ENCODE measurements around the gene PBX3.

PBX3 gene

GRCh38 chr9:125831616-125832015 is 84.4 kb downstream of the PBX3 start:
- TF ChIP-seq TAF1 (IDR thresholded peaks at IDR 0.05; ENCODE audit: borderline replicate concordance, low read depth, low read length): no peak
- TF ChIP-seq POLR2A (IDR thresholded peaks at IDR 0.05; ENCODE audit: low read depth, low read length): no peak
- TF ChIP-seq POLR2AphosphoS5 (IDR thresholded peaks at IDR 0.05; ENCODE audit: low read depth, low read length): no peak
- no peak for DNase-seq (ENCODE audit: insufficient read length)
- FAIRE-seq: no peak

GRCh38 chr9:125835655-125836054 is 88.5 kb downstream of the PBX3 start:
- no peak for FAIRE-seq
- DNase-seq (ENCODE audit: insufficient read length): no peak
- TF ChIP-seq POLR2A (IDR thresholded peaks at IDR 0.05; ENCODE audit: low read depth, low read length): no peak
- no peak for TF ChIP-seq TAF1 (IDR thresholded peaks at IDR 0.05; ENCODE audit: borderline replicate concordance, low read depth, low read length)
- TF ChIP-seq POLR2AphosphoS5 (IDR thresholded peaks at IDR 0.05; ENCODE audit: low read depth, low read length): no peak

GRCh38 chr9:125839317-125839716 is 92.1 kb downstream of the PBX3 start:
- FAIRE-seq (no peak), DNase-seq (ENCODE audit: insufficient read length) (no peak)
- no peak for TF ChIP-seq POLR2AphosphoS5 (IDR thresholded peaks at IDR 0.05; ENCODE audit: low read depth, low read length)
- TF ChIP-seq TAF1 (IDR thresholded peaks at IDR 0.05; ENCODE audit: borderline replicate concordance, low read depth, low read length): no peak
- no peak for TF ChIP-seq POLR2A (IDR thresholded peaks at IDR 0.05; ENCODE audit: low read depth, low read length)

- DNase-seq (ENCODE audit: insufficient read length): no peak
- TF ChIP-seq TAF1 (IDR thresholded peaks at IDR 0.05; ENCODE audit: borderline replicate concordance, low read depth, low read length): no peak
- TF ChIP-seq POLR2AphosphoS5 (IDR thresholded peaks at IDR 0.05; ENCODE audit: low read depth, low read length): no peak
- TF ChIP-seq POLR2A (IDR thresholded peaks at IDR 0.05; ENCODE audit: low read depth, low read length): no peak
- peak; percentile 44 for FAIRE-seq
Observed at GRCh38 chr9:125841444-125841843, 94.3 kb downstream of the PBX3 start.

GRCh38 chr9:125842242-125842641 is 95.1 kb downstream of the PBX3 start:
- TF ChIP-seq POLR2A (IDR thresholded peaks at IDR 0.05; ENCODE audit: low read depth, low read length): no peak
- no peak for TF ChIP-seq TAF1 (IDR thresholded peaks at IDR 0.05; ENCODE audit: borderline replicate concordance, low read depth, low read length)
- no peak for TF ChIP-seq POLR2AphosphoS5 (IDR thresholded peaks at IDR 0.05; ENCODE audit: low read depth, low read length)
- FAIRE-seq (no peak), DNase-seq (ENCODE audit: insufficient read length) (no peak)

GRCh38 chr9:125843646-125844045 is 96.5 kb downstream of the PBX3 start:
- TF ChIP-seq POLR2A (IDR thresholded peaks at IDR 0.05; ENCODE audit: low read depth, low read length): no peak
- no peak for TF ChIP-seq POLR2AphosphoS5 (IDR thresholded peaks at IDR 0.05; ENCODE audit: low read depth, low read length)
- TF ChIP-seq TAF1 (IDR thresholded peaks at IDR 0.05; ENCODE audit: borderline replicate concordance, low read depth, low read length): no peak
- DNase-seq (ENCODE audit: insufficient read length): no peak
- FAIRE-seq: no peak

GRCh38 chr9:125844611-125845010 is 97.4 kb downstream of the PBX3 start:
- TF ChIP-seq POLR2AphosphoS5 (IDR thresholded peaks at IDR 0.05; ENCODE audit: low read depth, low read length) (no peak), TAF1 (IDR thresholded peaks at IDR 0.05; ENCODE audit: borderline replicate concordance, low read depth, low read length) (no peak), POLR2A (IDR thresholded peaks at IDR 0.05; ENCODE audit: low read depth, low read length) (no peak)
- FAIRE-seq (peak; percentile 58), DNase-seq (ENCODE audit: insufficient read length) (no peak)

GRCh38 chr9:125845271-125845808 is 98.2 kb downstream of the PBX3 start:
- DNase-seq (ENCODE audit: insufficient read length) (no peak), FAIRE-seq (no peak)
- no peak for TF ChIP-seq TAF1 (IDR thresholded peaks at IDR 0.05; ENCODE audit: borderline replicate concordance, low read depth, low read length)
- TF ChIP-seq POLR2A (IDR thresholded peaks at IDR 0.05; ENCODE audit: low read depth, low read length): no peak
- TF ChIP-seq POLR2AphosphoS5 (IDR thresholded peaks at IDR 0.05; ENCODE audit: low read depth, low read length): no peak

- DNase-seq (ENCODE audit: insufficient read length) (no peak), FAIRE-seq (no peak)
- TF ChIP-seq TAF1 (IDR thresholded peaks at IDR 0.05; ENCODE audit: borderline replicate concordance, low read depth, low read length) (no peak), POLR2A (IDR thresholded peaks at IDR 0.05; ENCODE audit: low read depth, low read length) (no peak), POLR2AphosphoS5 (IDR thresholded peaks at IDR 0.05; ENCODE audit: low read depth, low read length) (no peak)
Observed at GRCh38 chr9:125847735-125848134, 100.6 kb downstream of the PBX3 start.

GRCh38 chr9:125850106-125850632 is 103.0 kb downstream of the PBX3 start:
- no peak for FAIRE-seq
- DNase-seq (ENCODE audit: insufficient read length): no peak
- no peak for TF ChIP-seq POLR2A (IDR thresholded peaks at IDR 0.05; ENCODE audit: low read depth, low read length)
- no peak for TF ChIP-seq TAF1 (IDR thresholded peaks at IDR 0.05; ENCODE audit: borderline replicate concordance, low read depth, low read length)
- TF ChIP-seq POLR2AphosphoS5 (IDR thresholded peaks at IDR 0.05; ENCODE audit: low read depth, low read length): no peak

GRCh38 chr9:125850763-125851162 is 103.6 kb downstream of the PBX3 start:
- TF ChIP-seq TAF1 (IDR thresholded peaks at IDR 0.05; ENCODE audit: borderline replicate concordance, low read depth, low read length) (no peak), POLR2A (IDR thresholded peaks at IDR 0.05; ENCODE audit: low read depth, low read length) (no peak), POLR2AphosphoS5 (IDR thresholded peaks at IDR 0.05; ENCODE audit: low read depth, low read length) (no peak)
- no peak for FAIRE-seq
- no peak for DNase-seq (ENCODE audit: insufficient read length)

- FAIRE-seq (no peak), DNase-seq (ENCODE audit: insufficient read length) (no peak)
- TF ChIP-seq TAF1 (IDR thresholded peaks at IDR 0.05; ENCODE audit: borderline replicate concordance, low read depth, low read length): no peak
- TF ChIP-seq POLR2A (IDR thresholded peaks at IDR 0.05; ENCODE audit: low read depth, low read length): no peak
- no peak for TF ChIP-seq POLR2AphosphoS5 (IDR thresholded peaks at IDR 0.05; ENCODE audit: low read depth, low read length)
Observed at GRCh38 chr9:125851979-125852378, 104.8 kb downstream of the PBX3 start.
